Upper lobe of left lung (tissue), 6 donors: ENCODE results near the gene USP4. TPM values are rescaled to one million over a fixed set of nuclear protein-coding genes. Genes with fewer than 3 reads are reported as not detected.

Source experiments
- ATAC-seq, 2 donors: fragments of 200-7000 bp; cut with Tn5 transposase; one replicate each; pipeline ENCODE4 v1.9.1; 2022; ENCODE audit warnings: mild to moderate bottlenecking in 2 of 2, moderate library complexity in 2 of 2; ENCODE audit not compliant: low FRiP score in 2 of 2
- DNase-seq, 2 donors: peaks; one replicate each; pipeline ENCODE4 v3.0.0-alpha.2; 2019 to 2020
- H3K27ac ChIP-seq, 4 donors: fragments of 200-600 bp; sonication (generic); one replicate each; pipeline ENCODE4 v1.5.1; 2016 to 2019
- H3K27me3 ChIP-seq, 4 donors: fragments of 200-600 bp; sonication (generic); one replicate each; pipeline ENCODE4 v1.5.1; 2017 to 2019
- H3K36me3 ChIP-seq, 4 donors: fragments of 200-600 bp; sonication (generic); one replicate each; pipeline ENCODE4 v1.5.1; 2016 to 2019
- H3K4me1 ChIP-seq, 4 donors: fragments of 200-600 bp; sonication (generic); one replicate each; pipeline ENCODE4 v1.5.1; 2018 to 2019
- H3K4me3 ChIP-seq, 4 donors: fragments of 200-600 bp; sonication (generic); one replicate each; pipeline ENCODE4 v1.5.1; 2017 to 2019; ENCODE audit warnings: mild to moderate bottlenecking in 2 of 4, moderate library complexity in 1 of 4
- H3K9me3 ChIP-seq, 4 donors: fragments of 200-600 bp; sonication (generic); one replicate each; pipeline ENCODE4 v1.5.1; 2018 to 2019
- CTCF ChIP-seq, 6 experiments: fragments of 450-650 bp in 4 of 6; fragments of 200-600 bp in 2 of 6; sonication (generic) in 2 of 6; IDR thresholded peaks; one replicate each; pipeline ENCODE4 v1.5.1; 2016 to 2019; ENCODE audit warnings: antibody characterized with exemption in 6 of 6
- EP300 ChIP-seq, 4 donors: sonication (generic); formaldehyde crosslinking; IDR thresholded peaks; one replicate each; pipeline ENCODE4 v1.5.1; 2017; ENCODE audit warnings: antibody characterized with exemption in 4 of 4, control low read depth in 2 of 4
- POLR2A ChIP-seq, 4 donors: fragments of 450-650 bp; IDR thresholded peaks; one replicate each; pipeline ENCODE4 v1.5.1; 2016 to 2017; ENCODE audit warnings: antibody characterized with exemption in 4 of 4, mild to moderate bottlenecking in 2 of 4
- POLR2AphosphoS5 ChIP-seq, 2 donors: sonication (generic); formaldehyde crosslinking; IDR thresholded peaks; one replicate each; pipeline ENCODE4 v1.5.1; 2017; ENCODE audit warnings: antibody characterized with exemption in 2 of 2
- WGBS, 2 donors: methylation state at CpG; one replicate each; pipeline ENCODE4 v1.1.5; 2017 to 2018; 5-methylcytosine and 5-hydroxymethylcytosine counted together
- total RNA-seq, 6 donors: library from RNA; depleted of rRNA in 4 of 6; stranded (reverse); fragments of >200 nt in 4 of 6; gene quantifications; one replicate each; pipeline versions ENCODE4 v1.1.0 to v1.2.1, GENCODE V29; 2016 to 2021
- donor health status: DM: no; HTN: no; CAD: no; lungs with moderate emphysema.
- donor health status: DM: no; HTN: yes; CAD: no; lungs with severe emphysema.

Gene USP4
- total RNA-seq, 6 donors from 2014 or later = 28.1 to 190 (median 66.9) TPM

GRCh38 chr3:49270156-49270500 is 69.7 kb downstream of the USP4 start:
- H3K27me3 ChIP-seq = no peaks in the 10 kb centered on the region
- no peak for TF ChIP-seq POLR2AphosphoS5 (IDR thresholded peaks at IDR 0.05)
- TF ChIP-seq CTCF (IDR thresholded peaks at IDR 0.05) = no peak
- peaks cover 0 to 9% (median 3%) of the 10 kb centered on the region in 4 donors for H3K36me3 ChIP-seq
- WGBS, 2 donors = 94 to 96% methylated on average over 2 of the region's 2 CpGs
- no peaks in the 10 kb centered on the region for H3K9me3 ChIP-seq
- no peak overlapping the region for H3K27ac ChIP-seq
- DNase-seq (no peak), ATAC-seq (no peak)
- no peaks in the 10 kb centered on the region for H3K4me1 ChIP-seq
- no peak overlapping the region for H3K4me3 ChIP-seq

GRCh38 chr3:49269443-49270155 is 70.3 kb downstream of the USP4 start:
- TF ChIP-seq CTCF (IDR thresholded peaks at IDR 0.05) (no peak), POLR2AphosphoS5 (IDR thresholded peaks at IDR 0.05) (no peak), EP300 (IDR thresholded peaks at IDR 0.05) (no peak), POLR2A (IDR thresholded peaks at IDR 0.05) (no peak)
- no peak for ATAC-seq
- H3K27ac ChIP-seq = no peak overlapping the region
- H3K4me1 ChIP-seq = no peaks in the 10 kb centered on the region
- H3K36me3 ChIP-seq = peaks cover 0 to 9% (median 3%) of the 10 kb centered on the region in 4 donors
- no peak overlapping the region for H3K4me3 ChIP-seq
- H3K27me3 ChIP-seq = no peaks in the 10 kb centered on the region
- 93 to 94% methylated on average over 2 to 3 of the region's 3 CpGs for WGBS, 2 donors
- DNase-seq = no peak
- no peaks in the 10 kb centered on the region for H3K9me3 ChIP-seq

GRCh38 chr3:49266410-49267095 is 73.3 kb downstream of the USP4 start:
- H3K36me3 ChIP-seq = peaks cover 0 to 9% (median 3%) of the 10 kb centered on the region in 4 donors
- WGBS, 2 donors = 73 to 92% methylated on average over 5 of the region's 5 CpGs
- no peak overlapping the region for H3K27ac ChIP-seq
- no peaks in the 10 kb centered on the region for H3K4me1 ChIP-seq
- ATAC-seq = peak in 1 of 2 donors; percentile 40
- no peak for DNase-seq
- no peaks in the 10 kb centered on the region for H3K27me3 ChIP-seq
- no peaks in the 10 kb centered on the region for H3K9me3 ChIP-seq
- no peak for TF ChIP-seq EP300 (IDR thresholded peaks at IDR 0.05)
- TF ChIP-seq POLR2AphosphoS5 (IDR thresholded peaks at IDR 0.05) = no peak
- no peak for TF ChIP-seq CTCF (IDR thresholded peaks at IDR 0.05)
- TF ChIP-seq POLR2A (IDR thresholded peaks at IDR 0.05) = no peak
- H3K4me3 ChIP-seq = no peak overlapping the region

- Histone ChIP-seq H3K27ac (no peak overlapping the region), H3K27me3 (no peaks in the 10 kb centered on the region), H3K36me3 (peaks cover 0 to 5% (median under 1%) of the 10 kb centered on the region in 4 donors), H3K4me1 (no peaks in the 10 kb centered on the region), H3K9me3 (no peaks in the 10 kb centered on the region), H3K4me3 (no peak overlapping the region)
- DNase-seq (no peak), ATAC-seq (no peak)
- no peak for TF ChIP-seq EP300 (IDR thresholded peaks at IDR 0.05)
- 84 to 93% methylated on average over 10 of the region's 10 CpGs for WGBS, 2 donors
Measured at GRCh38 chr3:49265661-49266386, 74.0 kb downstream of the USP4 start.

- H3K36me3 ChIP-seq = no peaks in the 10 kb centered on the region
- WGBS, 2 donors = 88 to 92% methylated on average over 5 to 6 of the region's 6 CpGs
- H3K4me1 ChIP-seq = no peaks in the 10 kb centered on the region
- no peak for TF ChIP-seq POLR2AphosphoS5 (IDR thresholded peaks at IDR 0.05)
- no peak for TF ChIP-seq EP300 (IDR thresholded peaks at IDR 0.05)
- no peak for TF ChIP-seq CTCF (IDR thresholded peaks at IDR 0.05)
- no peak for TF ChIP-seq POLR2A (IDR thresholded peaks at IDR 0.05)
- no peaks in the 10 kb centered on the region for H3K27me3 ChIP-seq
- ATAC-seq (peak in 1 of 2 donors; percentile 46), DNase-seq (no peak)
- H3K4me3 ChIP-seq = no peak overlapping the region
- no peaks in the 10 kb centered on the region for H3K9me3 ChIP-seq
- H3K27ac ChIP-seq = no peak overlapping the region
Measured at GRCh38 chr3:49263159-49263889, 76.5 kb downstream of the USP4 start.
